ENCODE results near the gene FRMD8.

DNA sequence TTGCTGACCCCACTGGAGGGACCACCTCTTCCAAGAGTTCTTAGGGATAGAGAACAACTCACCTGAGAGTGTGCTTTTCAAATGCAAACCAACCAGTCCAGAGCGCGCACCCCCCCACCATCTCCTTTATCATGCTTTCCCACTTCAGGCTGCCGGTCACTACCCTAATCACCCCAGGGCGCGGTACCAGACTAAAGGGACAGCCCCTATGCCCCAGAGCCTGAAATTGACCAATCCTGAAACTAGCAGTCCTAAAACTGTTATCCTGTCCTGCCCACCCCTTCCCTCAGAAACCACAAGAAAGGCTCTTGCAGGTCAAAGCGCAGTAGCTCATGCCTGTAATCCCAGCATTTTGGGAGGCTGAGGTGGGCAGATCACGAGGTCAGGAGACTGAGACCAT, 73.1 kb downstream of the FRMD8 start:
- TF ChIP-seq, protein P1, sequence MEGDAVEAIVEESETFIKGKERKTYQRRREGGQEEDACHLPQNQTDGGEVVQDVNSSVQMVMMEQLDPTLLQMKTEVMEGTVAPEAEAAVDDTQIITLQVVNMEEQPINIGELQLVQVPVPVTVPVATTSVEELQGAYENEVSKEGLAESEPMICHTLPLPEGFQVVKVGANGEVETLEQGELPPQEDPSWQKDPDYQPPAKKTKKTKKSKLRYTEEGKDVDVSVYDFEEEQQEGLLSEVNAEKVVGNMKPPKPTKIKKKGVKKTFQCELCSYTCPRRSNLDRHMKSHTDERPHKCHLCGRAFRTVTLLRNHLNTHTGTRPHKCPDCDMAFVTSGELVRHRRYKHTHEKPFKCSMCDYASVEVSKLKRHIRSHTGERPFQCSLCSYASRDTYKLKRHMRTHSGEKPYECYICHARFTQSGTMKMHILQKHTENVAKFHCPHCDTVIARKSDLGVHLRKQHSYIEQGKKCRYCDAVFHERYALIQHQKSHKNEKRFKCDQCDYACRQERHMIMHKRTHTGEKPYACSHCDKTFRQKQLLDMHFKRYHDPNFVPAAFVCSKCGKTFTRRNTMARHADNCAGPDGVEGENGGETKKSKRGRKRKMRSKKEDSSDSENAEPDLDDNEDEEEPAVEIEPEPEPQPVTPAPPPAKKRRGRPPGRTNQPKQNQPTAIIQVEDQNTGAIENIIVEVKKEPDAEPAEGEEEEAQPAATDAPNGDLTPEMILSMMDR (IDR thresholded peaks at IDR 0.05; ENCODE audit: extremely low read depth in 1 of 2, insufficient read depth in 1 of 2, low read depth in 1 of 2, low read length in 2 of 2), result no peak
- TF ChIP-seq, protein P2, sequence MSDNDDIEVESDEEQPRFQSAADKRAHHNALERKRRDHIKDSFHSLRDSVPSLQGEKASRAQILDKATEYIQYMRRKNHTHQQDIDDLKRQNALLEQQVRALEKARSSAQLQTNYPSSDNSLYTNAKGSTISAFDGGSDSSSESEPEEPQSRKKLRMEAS (IDR thresholded peaks at IDR 0.05; ENCODE audit: insufficient read depth, insufficient read length), result no peak
- TF ChIP-seq POLR2AphosphoS5 (IDR thresholded peaks at IDR 0.05; ENCODE audit: insufficient read depth, low read depth, low read length), result no peak
